Parathyroid adenoma (tissue), 2 donors: ENCODE data around the gene EBF3.

Experiments
- H2AFZ ChIP-seq: fragments of 300-600 bp; sonication (generic); one replicate; pipeline ENCODE4 v1.7.0; 2017; ENCODE audit warnings: antibody characterized with exemption, mild to moderate bottlenecking
- H3K27ac ChIP-seq: fragments of 300-600 bp; sonication (generic); one replicate; pipeline ENCODE4 v1.7.0; 2017
- H3K27me3 ChIP-seq: fragments of 300-600 bp; sonication (generic); one replicate; pipeline ENCODE4 v1.7.0; 2017; ENCODE audit warnings: low read length; ENCODE audit not compliant: control insufficient read depth, insufficient read depth
- H3K36me3 ChIP-seq: fragments of 300-600 bp; sonication (generic); one replicate; pipeline ENCODE4 v1.7.0; 2017; ENCODE audit warnings: low read length; ENCODE audit not compliant: control insufficient read depth, insufficient read depth
- H3K4me1 ChIP-seq: fragments of 300-600 bp; sonication (generic); one replicate; pipeline ENCODE4 v1.7.0; 2017; ENCODE audit warnings: control low read depth
- H3K4me2 ChIP-seq: fragments of 300-600 bp; sonication (generic); one replicate; pipeline ENCODE4 v1.7.0; 2017; ENCODE audit warnings: low read length
- H3K4me3 ChIP-seq: fragments of 300-600 bp; sonication (generic); one replicate; pipeline ENCODE4 v1.7.0; 2017; ENCODE audit warnings: low read depth, low read length
- H3K79me2 ChIP-seq: fragments of 300-600 bp; sonication (generic); one replicate; pipeline ENCODE4 v1.7.0; 2017; ENCODE audit warnings: control low read depth
- H3K9ac ChIP-seq: fragments of 300-600 bp; sonication (generic); one replicate; pipeline ENCODE4 v1.7.0; 2017; ENCODE audit warnings: mild to moderate bottlenecking
- H3K9me3 ChIP-seq: fragments of 300-600 bp; sonication (generic); one replicate; pipeline ENCODE4 v1.7.0; 2017; ENCODE audit warnings: low read length; ENCODE audit not compliant: control insufficient read depth
- TF ChIP-seq, protein P1 (sequence below): fragments of 300-600 bp; sonication (generic); IDR thresholded peaks from one replicate; pipeline ENCODE4 v1.7.0; 2017; ENCODE audit warnings: antibody characterized with exemption, mild to moderate bottlenecking
- donor health status: primary hyperparathyroidism.

The EBF3 gene

DNA sequence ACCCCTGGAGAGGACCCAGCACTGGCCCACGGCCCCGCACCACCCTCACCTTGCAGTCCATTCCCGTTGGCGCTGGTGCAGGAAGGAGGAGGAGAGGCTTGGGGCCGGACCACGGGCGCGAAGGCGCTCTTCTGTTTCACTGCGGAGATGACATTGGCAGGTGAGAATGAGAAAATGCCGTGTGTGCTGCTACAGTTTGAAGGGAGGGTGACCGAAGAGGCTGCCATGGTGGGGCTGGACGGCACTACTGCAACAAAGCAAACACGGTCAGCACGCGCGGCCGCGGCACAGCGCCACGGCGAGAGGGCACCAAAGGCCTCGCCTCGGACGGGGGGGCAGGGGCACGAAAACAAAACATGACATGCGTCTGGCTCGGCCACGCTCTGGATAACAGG lies 123.9 kb downstream of the EBF3 start:
- Histone ChIP-seq H3K9me3 (no peaks in the 10 kb centered on the region), H3K27me3 (no peaks in the 10 kb centered on the region), H3K79me2 (no peaks in the 10 kb centered on the region), H3K4me3 (no peak overlapping the region), H3K4me2 (no peak overlapping the region), H3K4me1 (no peaks in the 10 kb centered on the region), H3K27ac (no peak overlapping the region), H2AFZ (no peak overlapping the region), H3K36me3 (no peaks in the 10 kb centered on the region), H3K9ac (no peak overlapping the region)
- TF ChIP-seq, protein P1, sequence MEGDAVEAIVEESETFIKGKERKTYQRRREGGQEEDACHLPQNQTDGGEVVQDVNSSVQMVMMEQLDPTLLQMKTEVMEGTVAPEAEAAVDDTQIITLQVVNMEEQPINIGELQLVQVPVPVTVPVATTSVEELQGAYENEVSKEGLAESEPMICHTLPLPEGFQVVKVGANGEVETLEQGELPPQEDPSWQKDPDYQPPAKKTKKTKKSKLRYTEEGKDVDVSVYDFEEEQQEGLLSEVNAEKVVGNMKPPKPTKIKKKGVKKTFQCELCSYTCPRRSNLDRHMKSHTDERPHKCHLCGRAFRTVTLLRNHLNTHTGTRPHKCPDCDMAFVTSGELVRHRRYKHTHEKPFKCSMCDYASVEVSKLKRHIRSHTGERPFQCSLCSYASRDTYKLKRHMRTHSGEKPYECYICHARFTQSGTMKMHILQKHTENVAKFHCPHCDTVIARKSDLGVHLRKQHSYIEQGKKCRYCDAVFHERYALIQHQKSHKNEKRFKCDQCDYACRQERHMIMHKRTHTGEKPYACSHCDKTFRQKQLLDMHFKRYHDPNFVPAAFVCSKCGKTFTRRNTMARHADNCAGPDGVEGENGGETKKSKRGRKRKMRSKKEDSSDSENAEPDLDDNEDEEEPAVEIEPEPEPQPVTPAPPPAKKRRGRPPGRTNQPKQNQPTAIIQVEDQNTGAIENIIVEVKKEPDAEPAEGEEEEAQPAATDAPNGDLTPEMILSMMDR, result no peak

DNA sequence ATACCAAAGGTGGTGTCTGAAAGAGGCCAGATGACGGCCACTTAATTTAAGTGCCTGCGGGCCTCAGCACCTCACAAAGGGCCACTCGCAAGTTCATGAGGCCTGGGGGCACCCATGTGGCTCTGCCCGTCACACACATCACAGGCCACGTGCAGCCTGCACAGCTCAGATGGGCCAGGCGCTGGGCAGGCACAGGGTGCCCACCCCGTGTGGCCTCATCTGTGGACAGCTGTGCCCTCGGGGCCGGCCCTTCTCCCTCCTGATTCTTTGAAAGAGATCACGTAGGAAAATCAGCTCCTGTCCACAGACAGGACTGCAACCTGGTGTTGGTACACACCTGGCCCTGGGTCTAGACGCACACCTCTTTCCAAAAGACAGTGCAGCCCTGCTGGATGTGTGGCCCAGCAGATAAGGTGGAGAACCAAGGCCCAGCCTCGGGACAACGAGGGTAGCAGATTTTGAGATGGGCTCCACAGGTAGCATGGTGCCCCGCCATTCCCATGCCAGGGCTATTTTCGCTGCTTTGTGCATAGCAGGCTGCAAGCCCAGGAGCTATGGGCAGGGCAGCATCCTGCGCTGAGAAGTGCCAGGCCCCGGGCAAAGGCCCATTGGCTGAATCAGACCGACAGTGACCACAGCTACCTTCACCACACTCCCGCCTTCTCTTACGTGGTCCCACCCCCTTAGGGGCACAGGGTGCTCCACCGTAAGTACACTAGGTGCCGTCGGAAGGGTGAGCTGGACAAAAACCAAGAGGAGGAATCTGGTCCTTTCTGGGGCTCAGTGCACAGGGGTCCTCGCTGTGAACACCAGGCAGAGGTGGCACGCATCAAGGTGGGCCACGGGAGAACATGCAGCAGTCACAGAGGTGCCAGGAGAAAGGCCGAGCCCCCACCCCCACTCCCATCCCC lies 124.5 kb downstream of the EBF3 start:
- TF ChIP-seq, protein P1, result no peak
- H3K36me3 ChIP-seq, result no peaks in the 10 kb centered on the region
- H3K27me3 ChIP-seq, result no peaks in the 10 kb centered on the region
- H3K4me1 ChIP-seq, result no peaks in the 10 kb centered on the region
- no peaks in the 10 kb centered on the region for H3K9me3 ChIP-seq
- H3K9ac ChIP-seq, result no peak overlapping the region
- H3K4me2 ChIP-seq, result no peak overlapping the region
- no peak overlapping the region for H3K4me3 ChIP-seq
- H3K79me2 ChIP-seq, result no peaks in the 10 kb centered on the region
- H3K27ac ChIP-seq, result no peak overlapping the region
- no peak overlapping the region for H2AFZ ChIP-seq

DNA sequence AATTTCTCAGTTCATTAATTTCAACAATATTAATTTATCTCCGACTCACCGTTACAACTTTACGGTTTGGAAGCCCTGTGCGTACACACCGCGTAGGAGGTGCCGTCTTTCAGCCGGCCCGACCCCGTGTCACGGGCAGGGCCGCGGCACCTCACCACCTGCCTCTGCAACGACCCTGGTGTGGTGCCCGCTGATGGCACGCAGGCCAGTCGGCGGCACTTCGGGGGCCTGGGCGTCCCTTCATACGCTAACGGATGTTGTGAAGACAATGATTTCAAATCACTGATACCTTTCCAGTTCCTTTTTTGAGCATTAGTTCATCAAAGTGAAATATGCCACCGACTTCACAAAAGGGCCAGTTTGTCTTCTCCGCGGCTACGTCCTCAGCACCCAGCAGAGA lies 125.3 kb downstream of the EBF3 start:
- no peaks in the 10 kb centered on the region for H3K9me3 ChIP-seq
- H3K4me1 ChIP-seq, result no peaks in the 10 kb centered on the region
- H3K27ac ChIP-seq, result no peak overlapping the region
- H3K36me3 ChIP-seq, result no peaks in the 10 kb centered on the region
- no peaks in the 10 kb centered on the region for H3K79me2 ChIP-seq
- no peak overlapping the region for H3K4me3 ChIP-seq
- no peaks in the 10 kb centered on the region for H3K27me3 ChIP-seq
- no peak overlapping the region for H3K9ac ChIP-seq
- no peak overlapping the region for H3K4me2 ChIP-seq
- TF ChIP-seq, protein P1, result no peak
- no peak overlapping the region for H2AFZ ChIP-seq

DNA sequence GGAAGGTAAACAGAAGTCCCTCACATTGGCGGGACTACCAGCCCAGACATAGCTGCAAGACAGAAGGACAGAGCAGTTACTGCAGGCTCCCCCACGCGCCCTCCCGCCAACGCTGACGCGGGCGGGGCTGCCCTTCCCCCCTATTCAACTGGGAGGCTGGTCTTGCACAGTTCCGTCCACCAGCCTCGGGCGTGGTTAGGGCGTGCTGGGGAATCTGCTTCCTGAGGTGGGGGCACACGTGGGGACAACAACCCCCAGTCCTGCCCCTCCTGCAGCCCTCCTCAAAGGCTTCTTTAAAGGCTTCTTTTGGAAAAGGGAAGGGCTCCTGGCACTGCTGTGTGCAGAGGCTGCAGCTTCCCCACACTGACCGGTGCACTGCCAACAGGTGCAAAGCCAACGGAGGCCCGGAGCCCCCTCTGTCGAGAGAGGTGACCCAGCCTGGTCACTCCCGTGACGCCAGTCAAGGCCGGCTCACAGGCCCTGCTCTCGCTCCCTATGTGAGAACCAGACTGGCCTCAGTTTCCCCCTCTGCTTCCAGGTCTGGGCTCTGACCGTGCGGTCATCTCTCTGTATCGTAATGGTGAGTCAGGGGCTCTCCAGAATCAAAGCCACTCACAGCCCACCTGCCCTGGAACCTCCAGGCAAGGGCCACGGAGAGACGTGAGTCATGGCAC lies 126.0 kb downstream of the EBF3 start:
- Histone ChIP-seq H3K27ac (no peak overlapping the region), H3K9ac (no peak overlapping the region), H3K4me1 (no peaks in the 10 kb centered on the region), H3K36me3 (no peaks in the 10 kb centered on the region), H3K79me2 (no peaks in the 10 kb centered on the region), H3K27me3 (no peaks in the 10 kb centered on the region), H2AFZ (no peak overlapping the region), H3K4me2 (no peak overlapping the region), H3K4me3 (no peak overlapping the region), H3K9me3 (no peaks in the 10 kb centered on the region)
- TF ChIP-seq, protein P1, result no peak
